GM13977 (cell line): ENCODE measurements around the gene EFNB3.

ENCODE experiments used
- DNase-seq: peaks from one replicate; pipeline ENCODE4 v3.0.0; 2012; ENCODE audit warnings: low spot score
- CTCF ChIP-seq: IDR thresholded peaks from 2 replicates; pipeline ENCODE4 v1.5.1; 2012; ENCODE audit warnings: mild to moderate bottlenecking, control low read depth; ENCODE audit not compliant: insufficient read depth; ENCODE audit errors: extremely low read depth, missing control alignments
- in situ Hi-C: fragments of 300-500 bp; cut with MboI; formaldehyde crosslinking; loops from one replicate; pipeline ENCODE4 v1.12.0; 2022; ENCODE audit warnings: low sequenced_read_pairs, low pct_unique_long_range_greater_than_20kb, mixed read lengths, inconsistent platforms; ENCODE audit not compliant: unreplicated experiment

EFNB3 gene

DNA sequence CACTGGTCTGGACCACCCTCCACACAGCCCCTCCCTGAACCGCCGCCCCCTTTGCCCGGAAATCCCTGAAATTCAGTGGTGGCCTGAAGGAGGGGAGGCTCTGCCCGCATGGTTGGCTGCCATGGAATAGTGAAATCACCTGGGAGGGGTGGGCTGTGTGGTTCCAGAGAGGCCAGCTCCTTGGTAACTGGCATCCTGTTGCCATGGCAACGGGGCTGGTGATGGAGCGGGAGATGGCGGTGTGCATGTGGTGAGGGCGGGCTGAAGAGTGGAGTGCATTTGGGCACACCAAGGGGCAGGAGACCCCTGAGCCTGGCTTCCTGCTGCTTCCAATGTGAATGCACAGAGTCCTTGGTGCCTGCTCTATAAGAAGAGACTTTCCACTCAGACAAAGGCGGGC, 2.4 kb downstream of the EFNB3 start:
- in situ Hi-C loops = no loop called here
- TF ChIP-seq CTCF = no peak
- no peak for DNase-seq

DNA sequence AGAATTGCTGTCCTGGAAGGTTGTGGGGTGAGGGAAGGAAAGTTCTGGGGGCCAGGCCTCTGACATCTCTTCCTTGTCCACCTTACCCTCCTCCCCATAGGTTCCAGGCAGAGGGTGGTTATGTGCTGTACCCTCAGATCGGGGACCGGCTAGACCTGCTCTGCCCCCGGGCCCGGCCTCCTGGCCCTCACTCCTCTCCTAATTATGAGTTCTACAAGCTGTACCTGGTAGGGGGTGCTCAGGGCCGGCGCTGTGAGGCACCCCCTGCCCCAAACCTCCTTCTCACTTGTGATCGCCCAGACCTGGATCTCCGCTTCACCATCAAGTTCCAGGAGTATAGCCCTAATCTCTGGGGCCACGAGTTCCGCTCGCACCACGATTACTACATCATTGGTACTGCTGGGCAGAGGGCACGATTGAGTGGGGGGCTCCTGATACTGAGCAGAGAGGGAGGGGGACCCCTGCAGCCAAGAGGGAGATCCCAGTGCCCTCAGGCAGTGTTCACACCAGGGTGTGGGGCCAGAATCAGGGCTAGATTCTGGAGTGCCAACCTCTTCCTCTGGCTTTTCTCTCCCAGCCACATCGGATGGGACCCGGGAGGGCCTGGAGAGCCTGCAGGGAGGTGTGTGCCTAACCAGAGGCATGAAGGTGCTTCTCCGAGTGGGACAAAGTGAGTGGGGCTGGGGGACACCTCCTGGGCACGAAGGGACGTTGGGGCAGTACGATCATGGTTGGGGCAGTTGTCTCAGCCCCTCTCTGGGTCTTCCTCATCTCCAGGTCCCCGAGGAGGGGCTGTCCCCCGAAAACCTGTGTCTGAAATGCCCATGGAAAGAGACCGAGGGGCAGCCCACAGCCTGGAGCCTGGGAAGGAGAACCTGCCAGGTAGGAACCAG, 3.1 kb downstream of the EFNB3 start:
- TF ChIP-seq CTCF = no peak
- no peak for DNase-seq
- in situ Hi-C loops = no loop called here

DNA sequence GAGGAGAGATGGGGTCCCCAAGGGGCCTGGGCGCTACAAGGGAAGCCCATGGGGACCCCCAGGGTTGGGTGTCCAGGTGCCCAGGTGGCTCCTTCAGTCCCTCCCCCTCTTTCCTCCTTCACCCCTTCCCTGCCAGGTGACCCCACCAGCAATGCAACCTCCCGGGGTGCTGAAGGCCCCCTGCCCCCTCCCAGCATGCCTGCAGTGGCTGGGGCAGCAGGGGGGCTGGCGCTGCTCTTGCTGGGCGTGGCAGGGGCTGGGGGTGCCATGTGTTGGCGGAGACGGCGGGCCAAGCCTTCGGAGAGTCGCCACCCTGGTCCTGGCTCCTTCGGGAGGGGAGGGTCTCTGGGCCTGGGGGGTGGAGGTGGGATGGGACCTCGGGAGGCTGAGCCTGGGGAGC, 4.0 kb downstream of the EFNB3 start:
- in situ Hi-C loops = no loop called here
- no peak for DNase-seq
- TF ChIP-seq CTCF = no peak

GRCh38 chr17:7710301-7710700, 5.3 kb downstream of the EFNB3 start:
- TF ChIP-seq CTCF = no peak
- no peak for DNase-seq
- in situ Hi-C loops = no loop called here

- in situ Hi-C loops = no loop called here
- peak; percentile 12 for TF ChIP-seq CTCF
- DNase-seq = no peak
Measured at GRCh38 chr17:7711051-7711755, 6.2 kb downstream of the EFNB3 start.

- TF ChIP-seq CTCF = no peak
- no peak for DNase-seq
- in situ Hi-C loops = no loop called here
Measured at GRCh38 chr17:7712111-7712771, 7.2 kb downstream of the EFNB3 start.
